Activated T-helper 2 cell treated with anti-CD3 and anti-CD28 coated beads, Interferon-gamma antibody, Interleukin-2, Interleukin-4, amounts not matched to agents 10 μg/mL and 5 μg/mL and 100 μg/mL, durations not matched to agents 14 hours and 24 hours and 36 hours (primary cell): Measurements from ENCODE around the gene EPC2. TPM values are rescaled to one million over a fixed set of nuclear protein-coding genes. Genes with fewer than 3 reads are reported as not detected.

Experiments used
- DNase-seq: peaks from one replicate; pipeline ENCODE4 v3.0.0; 2021; ENCODE audit warnings: low spot score
- H3K27ac Mint-ChIP-seq: one replicate; pipeline ENCODE4 v1.8.0; 2021; ENCODE audit warnings: mixed read lengths
- H3K27me3 Mint-ChIP-seq: one replicate; pipeline ENCODE4 v1.8.0; 2021; ENCODE audit warnings: low read depth, mixed read lengths
- H3K36me3 Mint-ChIP-seq: one replicate; pipeline ENCODE4 v1.8.0; 2021; ENCODE audit warnings: low read depth, mixed read lengths
- H3K4me1 Mint-ChIP-seq: one replicate; pipeline ENCODE4 v1.8.0; 2021; ENCODE audit warnings: low read depth, mixed read lengths
- H3K4me3 Mint-ChIP-seq: one replicate; pipeline ENCODE4 v1.8.0; 2021; ENCODE audit warnings: low read depth, mild to moderate bottlenecking, moderate library complexity, mixed read lengths
- H3K9me3 Mint-ChIP-seq: one replicate; pipeline ENCODE4 v1.8.0; 2021; ENCODE audit warnings: mixed read lengths
- intact Hi-C: fragments of 100-400 bp; cut with micrococcal nuclease; formaldehyde crosslinking; loops from one replicate; pipeline ENCODE4 v1.15.1; 2023
- total RNA-seq: library from RNA; stranded (reverse); gene quantifications from 2 replicates; pipeline ENCODE4 v1.2.3, GENCODE V29; 2022

EPC2 gene
- total RNA-seq, 1 donor from 2014 or later = 25.4 TPM

- Mint-ChIP-seq H3K9me3 (no peaks in the 10 kb centered on the region), H3K4me1 (peaks cover 20% of the 10 kb centered on the region), H3K36me3 (no peaks in the 10 kb centered on the region), H3K27me3 (peaks cover 18% of the 10 kb centered on the region), H3K27ac (peak overlapping the region; percentile 8), H3K4me3 (no peak overlapping the region)
- intact Hi-C loops = no loop called here
- no peak for DNase-seq
Observed at GRCh38 chr2:148814143-148814859, 169.8 kb downstream of the EPC2 start.

DNA sequence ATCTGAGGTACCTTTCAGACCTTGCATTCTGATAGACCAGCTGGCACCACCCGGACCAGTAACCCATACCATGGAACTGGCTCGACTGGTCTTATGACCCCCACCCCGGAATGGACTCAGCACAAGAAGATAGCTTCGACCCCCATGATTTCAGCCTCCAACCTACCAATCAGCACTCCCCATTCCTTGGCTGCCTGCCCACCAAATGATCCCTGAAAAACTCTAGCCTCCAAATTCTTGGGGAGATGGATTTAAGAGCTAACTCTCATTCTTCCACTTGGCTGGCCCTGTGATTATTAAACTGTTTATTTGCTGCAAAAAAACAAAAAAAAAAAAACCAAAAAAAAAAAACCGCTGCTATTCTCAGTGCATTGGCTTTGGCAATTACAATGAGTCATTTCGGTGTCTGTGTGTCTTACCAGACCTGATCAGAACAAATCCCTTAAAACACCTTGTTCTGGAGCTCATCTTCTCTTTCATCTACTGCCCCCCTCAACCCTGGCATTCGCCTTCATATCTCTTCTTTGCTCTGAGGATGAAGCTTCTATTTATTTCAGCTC, 170.4 kb downstream of the EPC2 start:
- peaks cover 21% of the 10 kb centered on the region for H3K27me3 Mint-ChIP-seq
- peaks cover 20% of the 10 kb centered on the region for H3K4me1 Mint-ChIP-seq
- no peak for DNase-seq
- H3K36me3 Mint-ChIP-seq = no peaks in the 10 kb centered on the region
- no peaks in the 10 kb centered on the region for H3K9me3 Mint-ChIP-seq
- no peak overlapping the region for H3K4me3 Mint-ChIP-seq
- intact Hi-C loops = no loop called here
- no peak overlapping the region for H3K27ac Mint-ChIP-seq

- Mint-ChIP-seq H3K4me1 (peaks cover 20% of the 10 kb centered on the region), H3K9me3 (no peaks in the 10 kb centered on the region), H3K36me3 (no peaks in the 10 kb centered on the region), H3K4me3 (no peak overlapping the region), H3K27ac (no peak overlapping the region), H3K27me3 (peaks cover 26% of the 10 kb centered on the region)
- no peak for DNase-seq
- intact Hi-C loops = no loop called here
Observed at GRCh38 chr2:148816176-148816575, 171.6 kb downstream of the EPC2 start.

GRCh38 chr2:148817210-148817708, 172.7 kb downstream of the EPC2 start:
- no peak overlapping the region for H3K27ac Mint-ChIP-seq
- H3K9me3 Mint-ChIP-seq = no peaks in the 10 kb centered on the region
- intact Hi-C loops = no loop called here

GRCh38 chr2:148819019-148819585, 174.6 kb downstream of the EPC2 start:
- Mint-ChIP-seq H3K4me1 (peaks cover 17% of the 10 kb centered on the region), H3K27me3 (peaks cover 26% of the 10 kb centered on the region), H3K9me3 (no peaks in the 10 kb centered on the region), H3K4me3 (no peak overlapping the region), H3K27ac (no peak overlapping the region), H3K36me3 (no peaks in the 10 kb centered on the region)
- no peak for DNase-seq
- intact Hi-C loops = no loop called here

More at GRCh38 chr2:148817210-148817708, 172.7 kb downstream of the EPC2 start:
- Mint-ChIP-seq H3K27me3 (peaks cover 26% of the 10 kb centered on the region), H3K4me3 (peak overlapping the region; percentile 67), H3K36me3 (no peaks in the 10 kb centered on the region), H3K4me1 (peaks cover 20% of the 10 kb centered on the region)
- DNase-seq = no peak

- Mint-ChIP-seq H3K9me3 (no peaks in the 10 kb centered on the region), H3K27me3 (peaks cover 9% of the 10 kb centered on the region), H3K36me3 (no peaks in the 10 kb centered on the region), H3K4me3 (no peak overlapping the region), H3K4me1 (no peaks in the 10 kb centered on the region), H3K27ac (no peak overlapping the region)
- intact Hi-C loops = no loop called here
- DNase-seq = no peak
Observed at GRCh38 chr2:148824190-148824589, 179.6 kb downstream of the EPC2 start.

DNA sequence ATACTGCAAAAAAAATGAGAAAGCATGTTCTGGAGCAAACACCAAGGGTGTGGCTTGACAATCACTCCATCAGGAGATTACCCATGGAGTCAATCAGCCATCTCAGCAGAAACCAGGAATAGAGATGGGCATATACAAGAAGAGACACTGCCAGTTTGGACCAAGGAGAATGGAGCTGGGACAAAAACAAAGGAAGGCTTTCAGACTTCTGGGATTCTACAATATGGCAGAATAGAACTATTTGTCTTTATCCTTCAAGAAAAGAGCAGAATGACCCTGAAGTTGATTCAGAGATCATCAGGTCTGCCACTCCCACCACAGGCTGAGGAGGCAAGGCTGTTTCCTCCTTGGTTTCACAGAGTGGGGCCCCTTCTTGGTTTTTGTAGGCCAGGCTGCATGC, 182.2 kb downstream of the EPC2 start:
- no peaks in the 10 kb centered on the region for H3K9me3 Mint-ChIP-seq
- H3K4me1 Mint-ChIP-seq = no peaks in the 10 kb centered on the region
- intact Hi-C loops = no loop called here
- no peak overlapping the region for H3K27ac Mint-ChIP-seq
- no peak for DNase-seq
- no peaks in the 10 kb centered on the region for H3K27me3 Mint-ChIP-seq
- H3K4me3 Mint-ChIP-seq = no peak overlapping the region
- no peaks in the 10 kb centered on the region for H3K36me3 Mint-ChIP-seq

- no peak overlapping the region for H3K27ac Mint-ChIP-seq
- intact Hi-C loops = no loop called here
- no peaks in the 10 kb centered on the region for H3K4me1 Mint-ChIP-seq
- H3K36me3 Mint-ChIP-seq = no peaks in the 10 kb centered on the region
- no peak overlapping the region for H3K4me3 Mint-ChIP-seq
- peaks cover 3% of the 10 kb centered on the region for H3K27me3 Mint-ChIP-seq
- no peaks in the 10 kb centered on the region for H3K9me3 Mint-ChIP-seq
- DNase-seq = no peak
Observed at GRCh38 chr2:148828941-148829340, 184.4 kb downstream of the EPC2 start.

DNA sequence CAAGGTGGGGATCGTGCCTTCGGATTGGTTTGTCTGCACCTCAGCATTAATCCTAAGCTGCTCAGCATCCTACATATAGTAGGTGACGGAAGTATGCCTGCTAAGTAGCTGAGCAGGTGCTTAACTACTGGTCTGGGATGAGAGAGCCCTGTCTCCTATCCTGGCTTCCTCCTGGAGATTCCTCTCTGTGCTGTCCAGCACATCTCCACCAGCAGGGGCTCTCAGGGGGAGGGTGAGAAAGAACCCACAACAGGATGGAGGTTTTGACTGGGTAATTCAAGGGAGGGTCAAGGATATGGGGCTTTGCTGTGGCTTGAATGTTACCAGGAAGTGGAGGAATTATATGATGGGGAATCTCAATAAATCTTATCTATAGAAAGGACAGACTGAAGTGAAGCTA, 185.1 kb downstream of the EPC2 start:
- no peak overlapping the region for H3K27ac Mint-ChIP-seq
- no peak for DNase-seq
- intact Hi-C loops = no loop called here
- no peaks in the 10 kb centered on the region for H3K36me3 Mint-ChIP-seq
- no peaks in the 10 kb centered on the region for H3K9me3 Mint-ChIP-seq
- H3K4me1 Mint-ChIP-seq = no peaks in the 10 kb centered on the region
- no peak overlapping the region for H3K4me3 Mint-ChIP-seq
- H3K27me3 Mint-ChIP-seq = peaks cover 3% of the 10 kb centered on the region

GRCh38 chr2:148832637-148833036, 188.1 kb downstream of the EPC2 start:
- DNase-seq = no peak
- intact Hi-C loops = no loop called here
- Mint-ChIP-seq H3K4me1 (no peaks in the 10 kb centered on the region), H3K27me3 (peaks cover 12% of the 10 kb centered on the region), H3K9me3 (no peaks in the 10 kb centered on the region), H3K36me3 (no peaks in the 10 kb centered on the region), H3K4me3 (no peak overlapping the region), H3K27ac (no peak overlapping the region)

Other genes starting within 250 kb of the EPC2 start
- 12.9 and 17.3 TPM in 2 replicates for gene KIF5C, start 230.5 kb downstream of the EPC2 start, total RNA-seq